ENCODE measurements around the gene SLC35E2B.
"Not testable (repeated sequence)": the region's sequence is repeated elsewhere in the genome, so short reads cannot be mapped to it uniquely, and the experiment has no call there.

The SLC35E2B gene

GRCh38 chr1:1674806-1675205 is 17.8 kb downstream of the SLC35E2B start:
- DNase-seq (ENCODE audit: low read depth) = not testable (repeated sequence)

- no peak for DNase-seq (ENCODE audit: low read depth)
Observed at GRCh38 chr1:1672181-1672965, 20.2 kb downstream of the SLC35E2B start.

- no peak for DNase-seq (ENCODE audit: low read depth)
Observed at GRCh38 chr1:1671365-1672119, 21.1 kb downstream of the SLC35E2B start.

GRCh38 chr1:1670866-1671265 is 21.7 kb downstream of the SLC35E2B start:
- no peak for DNase-seq (ENCODE audit: low read depth)

GRCh38 chr1:1669468-1670440 is 22.8 kb downstream of the SLC35E2B start:
- no peak for DNase-seq (ENCODE audit: low read depth)

- DNase-seq (ENCODE audit: low read depth) = no peak
Observed at GRCh38 chr1:1666526-1666925, 26.1 kb downstream of the SLC35E2B start.

- DNase-seq (ENCODE audit: low read depth) = no peak
Observed at GRCh38 chr1:1665815-1666251, 26.8 kb downstream of the SLC35E2B start.

- DNase-seq (ENCODE audit: low read depth) = no peak
Observed at GRCh38 chr1:1664941-1665814, 27.4 kb downstream of the SLC35E2B start.

GRCh38 chr1:1664318-1664717 is 28.3 kb downstream of the SLC35E2B start:
- not testable (repeated sequence) for DNase-seq (ENCODE audit: low read depth)

- peak; percentile 23 for DNase-seq (ENCODE audit: low read depth)
Observed at GRCh38 chr1:1662830-1663560, 29.6 kb downstream of the SLC35E2B start.

- DNase-seq (ENCODE audit: low read depth) = peak; percentile 47
Observed at GRCh38 chr1:1662392-1662791, 30.2 kb downstream of the SLC35E2B start.

GRCh38 chr1:1658583-1659549 is 33.7 kb downstream of the SLC35E2B start, which contains the start of gene CDK11B:
TSS of gene CDK11B (minus strand) at chr1:1659004. CDS start at chr1:1657485, 1,519 bp downstream.
- peak; percentile 98 for DNase-seq (ENCODE audit: low read depth)

- not testable (repeated sequence) for DNase-seq (ENCODE audit: low read depth)
Observed at GRCh38 chr1:1648265-1648664, 44.3 kb downstream of the SLC35E2B start.

- DNase-seq (ENCODE audit: low read depth) = not testable (repeated sequence)
Observed at GRCh38 chr1:1647567-1648241, 44.9 kb downstream of the SLC35E2B start.

- DNase-seq (ENCODE audit: low read depth) = not testable (repeated sequence)
Observed at GRCh38 chr1:1646326-1646725, 46.3 kb downstream of the SLC35E2B start.

GRCh38 chr1:1640711-1641461 is 51.7 kb downstream of the SLC35E2B start:
- not testable (repeated sequence) for DNase-seq (ENCODE audit: low read depth)

GRCh38 chr1:1640081-1640480 is 52.5 kb downstream of the SLC35E2B start:
- not testable (repeated sequence) for DNase-seq (ENCODE audit: low read depth)

- not testable (repeated sequence) for DNase-seq (ENCODE audit: low read depth)
Observed at GRCh38 chr1:1639368-1639767, 53.2 kb downstream of the SLC35E2B start.
